ENCODE measurements around the gene AHCYL2. TPM values are rescaled to one million over a fixed set of nuclear protein-coding genes. Genes with fewer than 3 reads are reported as not detected.

AHCYL2 gene
- total and polyA plus RNA-seq, 2 donors (not counting 1 experiment from before 2014, with no cell fraction given) = 8.8 to 26.2 TPM

- Histone ChIP-seq H3K4me2 (replicated peaks; ENCODE audit: low read depth, low read length, poor library complexity, severe bottlenecking) (peak overlapping the region; percentile 98), H3K27ac (ENCODE audit: low read length in 2 of 2) (peak overlapping the region in 1 of 2 donors; percentile 56), H3K4me1 (ENCODE audit: control insufficient read depth in 2 of 2, insufficient read depth in 2 of 2, low read length in 2 of 2) (peaks cover 16 to 22% of the 10 kb centered on the region in 2 donors), H3K4me3 (ENCODE audit: control extremely low read depth in 1 of 5, extremely low read depth in 1 of 5, insufficient read depth in 1 of 5, low read depth in 2 of 5, low read length in 4 of 5) (peak overlapping the region; percentile 25 to 90 (median 74)), H3K9ac (ENCODE audit: low read length) (peak overlapping the region; percentile 90), H3K36me3 (replicated peaks in 1 of 2; ENCODE audit: control extremely low read depth in 1 of 2, control insufficient read depth in 1 of 2, extremely low read depth in 1 of 2, insufficient read depth in 2 of 2, low read length in 1 of 2) (no peaks in the 10 kb centered on the region), H4K20me1 (ENCODE audit: control insufficient read depth, insufficient read depth, low read length, poor library complexity, severe bottlenecking) (no peaks in the 10 kb centered on the region), H3K79me2 (ENCODE audit: control insufficient read depth, insufficient read depth, low read length) (no peaks in the 10 kb centered on the region), H2AFZ (ENCODE audit: insufficient read depth, low read depth, low read length, poor library complexity, severe bottlenecking) (peak overlapping the region; percentile 99), H3K27me3 (replicated peaks in 1 of 4; ENCODE audit: control extremely low read depth in 1 of 4, control insufficient read depth in 3 of 4, insufficient read depth in 4 of 4, low read length in 3 of 4) (peaks cover 0 to 36% (median 24%) of the 10 kb centered on the region in 4 experiments), H3K9me3 (ENCODE audit: control extremely low read depth in 1 of 3, control insufficient read depth in 2 of 3, insufficient read depth in 1 of 3, low read length in 2 of 3) (peaks cover 0 to 1% (median 0%) of the 10 kb centered on the region in 3 donors)
- Mint-ChIP-seq H3K4me1 (peaks cover 22% of the 10 kb centered on the region), H3K27me3 (peaks cover 34% of the 10 kb centered on the region), H3K27ac (no peak overlapping the region), H3K4me3 (peak overlapping the region; percentile 95), H3K9me3 (ENCODE audit: insufficient read depth) (no peaks in the 10 kb centered on the region)
- intact Hi-C loops (cut with micrococcal nuclease) = loop anchor here (1.0 to 5.0 kb wide), 6 partner anchors 38 to 391 kb away; partner anchors contain the start of genes AHCYL2, NRF1 and SMKR1
- ChIA-PET POLR2A (interaction anchor here (0.8 kb wide), 1 partner anchor 427 kb away, joined by 3 read pairs; no protein-coding TSS in a partner anchor), CTCF (interaction anchor here (0.9 to 2.0 kb wide), 6 partner anchors 10 to 576 kb away, joined by 3 to 12 read pairs (median 3); no protein-coding TSS in a partner anchor)
- DNase-seq (no peak), ATAC-seq (ENCODE audit: low read depth) (no peak)
- TF ChIP-seq CTCF (IDR thresholded peaks at IDR 0.05) (no peak), EZH2 (IDR thresholded peaks at IDR 0.05; ENCODE audit: borderline replicate concordance, insufficient read depth, low read depth, low read length, poor library complexity, severe bottlenecking) (peak; percentile 22)
- under 1% methylated on average over 32 of the region's 44 CpGs for WGBS (ENCODE audit: insufficient coverage)
Measured at GRCh38 chr7:129434675-129435318, 210.0 kb downstream of the AHCYL2 start.

DNA sequence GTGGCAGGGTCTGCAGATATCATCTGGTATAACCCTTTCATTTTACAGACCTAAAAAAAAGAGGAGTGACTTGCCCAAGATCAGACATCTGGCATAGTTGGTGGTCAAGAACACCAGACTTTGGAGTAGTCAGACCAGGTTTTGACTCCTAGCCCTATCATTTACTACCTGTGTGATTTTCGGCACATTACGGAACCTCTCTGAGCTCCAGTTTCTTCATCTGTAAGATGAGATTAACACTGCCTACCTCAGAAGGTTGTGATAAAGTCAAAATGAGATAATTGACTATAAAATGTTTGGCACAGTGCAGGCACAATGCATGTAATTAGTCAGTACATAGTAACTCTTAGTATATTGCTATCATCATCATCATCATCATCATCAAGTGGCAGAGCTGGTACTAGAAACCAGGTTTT, 210.6 kb downstream of the AHCYL2 start:
- Mint-ChIP-seq H3K27ac (no peak overlapping the region), H3K4me3 (peak overlapping the region; percentile 95), H3K9me3 (ENCODE audit: insufficient read depth) (no peaks in the 10 kb centered on the region), H3K4me1 (peaks cover 22% of the 10 kb centered on the region), H3K27me3 (peaks cover 34% of the 10 kb centered on the region)
- intact Hi-C loops (cut with micrococcal nuclease) = loop anchor here (2.0 to 5.0 kb wide), 3 partner anchors 37 to 211 kb away; partner anchors contain the start of gene AHCYL2
- Histone ChIP-seq H3K4me2 (replicated peaks; ENCODE audit: low read depth, low read length, poor library complexity, severe bottlenecking) (peak overlapping the region; percentile 98), H2AFZ (ENCODE audit: insufficient read depth, low read depth, low read length, poor library complexity, severe bottlenecking) (no peak overlapping the region), H3K9ac (ENCODE audit: low read length) (no peak overlapping the region), H3K4me3 (ENCODE audit: control extremely low read depth in 1 of 5, extremely low read depth in 1 of 5, insufficient read depth in 1 of 5, low read depth in 2 of 5, low read length in 4 of 5) (no peak overlapping the region), H3K79me2 (ENCODE audit: control insufficient read depth, insufficient read depth, low read length) (no peaks in the 10 kb centered on the region), H3K27me3 (replicated peaks in 1 of 4; ENCODE audit: control extremely low read depth in 1 of 4, control insufficient read depth in 3 of 4, insufficient read depth in 4 of 4, low read length in 3 of 4) (peaks cover 0 to 36% (median 24%) of the 10 kb centered on the region in 4 experiments), H4K20me1 (ENCODE audit: control insufficient read depth, insufficient read depth, low read length, poor library complexity, severe bottlenecking) (no peaks in the 10 kb centered on the region), H3K27ac (ENCODE audit: low read length in 2 of 2) (no peak overlapping the region), H3K9me3 (ENCODE audit: control extremely low read depth in 1 of 3, control insufficient read depth in 2 of 3, insufficient read depth in 1 of 3, low read length in 2 of 3) (peaks cover 0 to 1% (median 0%) of the 10 kb centered on the region in 3 donors), H3K4me1 (ENCODE audit: control insufficient read depth in 2 of 2, insufficient read depth in 2 of 2, low read length in 2 of 2) (peaks cover 16 to 22% of the 10 kb centered on the region in 2 donors), H3K36me3 (replicated peaks in 1 of 2; ENCODE audit: control extremely low read depth in 1 of 2, control insufficient read depth in 1 of 2, extremely low read depth in 1 of 2, insufficient read depth in 2 of 2, low read length in 1 of 2) (no peaks in the 10 kb centered on the region)
- WGBS (ENCODE audit: insufficient coverage) = no CpG with 5 or more reads among the region's 2 CpGs
- ChIA-PET CTCF (no interaction called here), POLR2A (no interaction called here)
- DNase-seq (peak; percentile 27), ATAC-seq (ENCODE audit: low read depth) (no peak)
- no peak for TF ChIP-seq EZH2 (IDR thresholded peaks at IDR 0.05; ENCODE audit: borderline replicate concordance, insufficient read depth, low read depth, low read length, poor library complexity, severe bottlenecking)
- TF ChIP-seq CTCF (IDR thresholded peaks at IDR 0.05) = no peak

Data from B cell (primary cell).